ENCODE results near the gene RNF111. TPM values are rescaled to one million over a fixed set of nuclear protein-coding genes. Genes with fewer than 3 reads are reported as not detected.
"Not testable (repeated sequence)": the region's sequence is repeated elsewhere in the genome, so short reads cannot be mapped to it uniquely, and the experiment has no call there.

RNF111 gene
- total RNA-seq, 1 donor: 21.4 TPM

DNA sequence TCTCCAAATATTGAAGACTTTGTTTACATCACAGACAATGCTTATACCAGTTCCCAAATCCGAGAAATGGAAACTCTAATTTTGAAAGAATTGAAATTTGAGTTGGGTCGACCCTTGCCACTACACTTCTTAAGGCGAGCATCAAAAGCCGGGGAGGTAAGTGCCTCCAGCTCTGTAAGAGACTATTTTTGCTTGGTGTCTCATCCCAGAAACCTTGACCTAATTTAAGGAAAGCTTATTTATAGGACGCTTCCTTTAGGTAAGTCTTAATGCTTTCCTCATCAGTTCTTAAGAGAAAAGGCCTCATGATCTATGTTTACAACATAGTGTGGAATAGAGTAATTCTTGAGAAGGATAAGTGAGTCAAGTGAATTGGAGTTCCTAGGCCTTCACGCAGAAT lies 129.3 kb downstream of the RNF111 start:
- peaks cover 3% of the 10 kb centered on the region for H3K79me2 ChIP-seq (ENCODE audit: insufficient read depth, low read length)
- no peaks in the 10 kb centered on the region for H4K20me1 ChIP-seq (ENCODE audit: insufficient read depth, low read length)
- TF ChIP-seq, protein P1, sequence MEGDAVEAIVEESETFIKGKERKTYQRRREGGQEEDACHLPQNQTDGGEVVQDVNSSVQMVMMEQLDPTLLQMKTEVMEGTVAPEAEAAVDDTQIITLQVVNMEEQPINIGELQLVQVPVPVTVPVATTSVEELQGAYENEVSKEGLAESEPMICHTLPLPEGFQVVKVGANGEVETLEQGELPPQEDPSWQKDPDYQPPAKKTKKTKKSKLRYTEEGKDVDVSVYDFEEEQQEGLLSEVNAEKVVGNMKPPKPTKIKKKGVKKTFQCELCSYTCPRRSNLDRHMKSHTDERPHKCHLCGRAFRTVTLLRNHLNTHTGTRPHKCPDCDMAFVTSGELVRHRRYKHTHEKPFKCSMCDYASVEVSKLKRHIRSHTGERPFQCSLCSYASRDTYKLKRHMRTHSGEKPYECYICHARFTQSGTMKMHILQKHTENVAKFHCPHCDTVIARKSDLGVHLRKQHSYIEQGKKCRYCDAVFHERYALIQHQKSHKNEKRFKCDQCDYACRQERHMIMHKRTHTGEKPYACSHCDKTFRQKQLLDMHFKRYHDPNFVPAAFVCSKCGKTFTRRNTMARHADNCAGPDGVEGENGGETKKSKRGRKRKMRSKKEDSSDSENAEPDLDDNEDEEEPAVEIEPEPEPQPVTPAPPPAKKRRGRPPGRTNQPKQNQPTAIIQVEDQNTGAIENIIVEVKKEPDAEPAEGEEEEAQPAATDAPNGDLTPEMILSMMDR (IDR thresholded peaks at IDR 0.05; ENCODE audit: extremely low read depth, low read depth, low read length): no peak
- H3K36me3 ChIP-seq (ENCODE audit: insufficient read depth, low read length): peaks cover 47% of the 10 kb centered on the region
- no peak overlapping the region for H3K27ac ChIP-seq (ENCODE audit: low read depth, low read length)
- no peaks in the 10 kb centered on the region for H3K9me3 ChIP-seq (ENCODE audit: low read depth, low read length)
- H3K4me1 ChIP-seq (ENCODE audit: insufficient read depth, low read length): no peaks in the 10 kb centered on the region
- H3K27me3 ChIP-seq (ENCODE audit: insufficient read depth, low read length): no peaks in the 10 kb centered on the region
- no peak overlapping the region for H3K4me2 ChIP-seq (ENCODE audit: insufficient read depth, low read length)
- DNase-seq (ENCODE audit: insufficient read length, low spot score, missing footprints): peak; percentile 19
- no peak overlapping the region for H3K4me3 ChIP-seq (ENCODE audit: insufficient read depth, low read length)
- no peak overlapping the region for H2AFZ ChIP-seq (ENCODE audit: low read length)

DNA sequence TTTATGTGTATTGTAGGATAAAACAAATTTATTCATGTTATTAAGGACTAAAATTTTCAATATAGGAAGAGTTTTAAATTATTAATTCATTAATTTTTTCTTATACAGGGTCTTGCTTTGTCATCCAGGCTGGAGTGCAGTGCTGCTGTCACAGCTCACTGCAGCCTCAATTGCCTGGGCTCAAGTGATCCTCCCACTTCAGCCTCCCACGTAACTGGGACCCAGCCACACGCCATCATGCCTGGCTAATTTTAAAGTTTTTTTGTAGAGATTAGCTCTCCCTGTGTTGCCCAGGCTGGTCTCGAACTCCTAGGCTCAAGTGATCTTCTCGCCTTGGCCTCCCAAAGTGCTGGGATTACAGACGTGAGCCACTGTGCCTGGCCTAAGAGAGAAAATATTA lies 132.2 kb downstream of the RNF111 start:
- Histone ChIP-seq H3K27me3 (ENCODE audit: insufficient read depth, low read length) (no peaks in the 10 kb centered on the region), H4K20me1 (ENCODE audit: insufficient read depth, low read length) (no peaks in the 10 kb centered on the region), H3K36me3 (ENCODE audit: insufficient read depth, low read length) (peaks cover 38% of the 10 kb centered on the region), H3K79me2 (ENCODE audit: insufficient read depth, low read length) (no peaks in the 10 kb centered on the region), H3K4me1 (ENCODE audit: insufficient read depth, low read length) (no peaks in the 10 kb centered on the region), H2AFZ (ENCODE audit: low read length) (no peak overlapping the region), H3K27ac (ENCODE audit: low read depth, low read length) (no peak overlapping the region), H3K4me2 (ENCODE audit: insufficient read depth, low read length) (no peak overlapping the region), H3K9me3 (ENCODE audit: low read depth, low read length) (no peaks in the 10 kb centered on the region), H3K4me3 (ENCODE audit: insufficient read depth, low read length) (no peak overlapping the region)
- TF ChIP-seq, protein P1 (IDR thresholded peaks at IDR 0.05; ENCODE audit: extremely low read depth, low read depth, low read length): no peak
- no peak for DNase-seq (ENCODE audit: insufficient read length, low spot score, missing footprints)

- Histone ChIP-seq H3K4me2 (ENCODE audit: insufficient read depth, low read length) (no peak overlapping the region), H3K27me3 (ENCODE audit: insufficient read depth, low read length) (no peaks in the 10 kb centered on the region), H3K79me2 (ENCODE audit: insufficient read depth, low read length) (no peaks in the 10 kb centered on the region), H4K20me1 (ENCODE audit: insufficient read depth, low read length) (no peaks in the 10 kb centered on the region), H3K36me3 (ENCODE audit: insufficient read depth, low read length) (peaks cover 38% of the 10 kb centered on the region), H2AFZ (ENCODE audit: low read length) (no peak overlapping the region), H3K9me3 (ENCODE audit: low read depth, low read length) (no peaks in the 10 kb centered on the region), H3K27ac (ENCODE audit: low read depth, low read length) (no peak overlapping the region), H3K4me3 (ENCODE audit: insufficient read depth, low read length) (no peak overlapping the region), H3K4me1 (ENCODE audit: insufficient read depth, low read length) (no peaks in the 10 kb centered on the region)
- DNase-seq (ENCODE audit: insufficient read length, low spot score, missing footprints): no peak
- TF ChIP-seq, protein P1 (IDR thresholded peaks at IDR 0.05; ENCODE audit: extremely low read depth, low read depth, low read length): no peak
These were observed 133.5 kb downstream of the RNF111 start for GRCh38 chr15:59120937-59121336.

DNA sequence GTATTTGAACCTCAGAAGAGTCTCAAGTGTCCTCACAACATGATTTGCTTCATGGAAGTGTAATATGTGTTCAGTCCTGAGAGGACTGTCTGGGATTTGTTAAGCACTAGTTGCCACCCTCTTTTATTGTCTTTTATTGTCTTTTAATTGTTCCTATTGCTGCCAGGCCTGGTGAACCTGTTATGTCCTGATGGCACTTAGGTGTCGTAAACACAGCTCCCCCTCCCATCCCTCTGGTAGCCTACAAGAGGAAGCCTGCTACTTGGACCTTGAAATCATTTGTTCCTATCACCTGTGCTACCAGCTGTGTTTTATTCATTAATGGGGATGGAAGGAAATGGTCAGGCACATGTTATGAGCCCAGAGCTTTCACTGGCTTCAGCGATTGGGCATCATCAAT lies 136.8 kb downstream of the RNF111 start:
- peaks cover 8% of the 10 kb centered on the region for H3K79me2 ChIP-seq (ENCODE audit: insufficient read depth, low read length)
- no peak for DNase-seq (ENCODE audit: insufficient read length, low spot score, missing footprints)
- no peaks in the 10 kb centered on the region for H3K27me3 ChIP-seq (ENCODE audit: insufficient read depth, low read length)
- H2AFZ ChIP-seq (ENCODE audit: low read length): no peak overlapping the region
- H4K20me1 ChIP-seq (ENCODE audit: insufficient read depth, low read length): no peaks in the 10 kb centered on the region
- H3K9me3 ChIP-seq (ENCODE audit: low read depth, low read length): no peaks in the 10 kb centered on the region
- H3K27ac ChIP-seq (ENCODE audit: low read depth, low read length): no peak overlapping the region
- H3K4me1 ChIP-seq (ENCODE audit: insufficient read depth, low read length): no peaks in the 10 kb centered on the region
- peaks cover 19% of the 10 kb centered on the region for H3K36me3 ChIP-seq (ENCODE audit: insufficient read depth, low read length)
- TF ChIP-seq, protein P1 (IDR thresholded peaks at IDR 0.05; ENCODE audit: extremely low read depth, low read depth, low read length): no peak
- H3K4me2 ChIP-seq (ENCODE audit: insufficient read depth, low read length): no peak overlapping the region
- no peak overlapping the region for H3K4me3 ChIP-seq (ENCODE audit: insufficient read depth, low read length)

DNA sequence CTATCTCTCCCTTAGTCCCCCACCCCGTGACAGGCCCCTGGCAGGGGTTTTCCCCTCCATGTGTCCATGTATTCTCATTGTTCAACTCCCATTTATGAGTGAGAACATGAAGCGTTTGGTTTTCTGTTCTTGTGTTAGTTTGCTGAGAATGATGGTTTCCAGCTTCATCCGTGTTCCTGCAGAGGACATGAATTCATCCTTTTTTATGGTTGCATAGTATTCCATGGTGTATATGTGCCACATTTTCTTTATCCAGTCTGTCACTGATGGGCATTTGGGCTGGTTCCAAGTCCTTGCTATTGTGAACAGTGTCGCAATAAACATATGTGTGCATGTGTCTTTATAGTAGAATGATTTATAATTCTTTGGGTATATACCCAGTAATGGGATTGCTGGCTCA lies 138.2 kb downstream of the RNF111 start:
- not testable (repeated sequence) for H3K27ac ChIP-seq (ENCODE audit: low read depth, low read length); H3K27me3 ChIP-seq (ENCODE audit: insufficient read depth, low read length); H2AFZ ChIP-seq (ENCODE audit: low read length); DNase-seq (ENCODE audit: insufficient read length, low spot score, missing footprints); H3K4me3 ChIP-seq (ENCODE audit: insufficient read depth, low read length); H3K9me3 ChIP-seq (ENCODE audit: low read depth, low read length); H3K4me1 ChIP-seq (ENCODE audit: insufficient read depth, low read length); H3K4me2 ChIP-seq (ENCODE audit: insufficient read depth, low read length); H4K20me1 ChIP-seq (ENCODE audit: insufficient read depth, low read length)
- H3K36me3 ChIP-seq (ENCODE audit: insufficient read depth, low read length): peaks cover 16% of the 10 kb centered on the region
- peaks cover 21% of the 10 kb centered on the region for H3K79me2 ChIP-seq (ENCODE audit: insufficient read depth, low read length)

- H3K4me3 ChIP-seq (ENCODE audit: insufficient read depth, low read length); H3K27ac ChIP-seq (ENCODE audit: low read depth, low read length); H2AFZ ChIP-seq (ENCODE audit: low read length); H3K4me2 ChIP-seq (ENCODE audit: insufficient read depth, low read length); H3K4me1 ChIP-seq (ENCODE audit: insufficient read depth, low read length); DNase-seq (ENCODE audit: insufficient read length, low spot score, missing footprints); H3K9me3 ChIP-seq (ENCODE audit: low read depth, low read length); H4K20me1 ChIP-seq (ENCODE audit: insufficient read depth, low read length); H3K27me3 ChIP-seq (ENCODE audit: insufficient read depth, low read length): not testable (repeated sequence)
- Histone ChIP-seq H3K79me2 (ENCODE audit: insufficient read depth, low read length) (peaks cover 34% of the 10 kb centered on the region), H3K36me3 (ENCODE audit: insufficient read depth, low read length) (peaks cover 25% of the 10 kb centered on the region)
These were observed 139.8 kb downstream of the RNF111 start for GRCh38 chr15:59127255-59127654.

All from osteoblast (primary cell).